Measurements from ENCODE around the gene PCDHB9. TPM values are rescaled to one million over a fixed set of nuclear protein-coding genes. Genes with fewer than 3 reads are reported as not detected.

Gene PCDHB9
- total RNA-seq, 1 donor from 2014 or later: 0.48 TPM

Other genes with a start within 250 kb of the PCDHB9 start
- 0.24 TPM for gene PCDHAC2, start 220.7 kb upstream of the PCDHB9 start, total RNA-seq
- gene PCDHB1, start 135.8 kb upstream of the PCDHB9 start, total RNA-seq: not detected
- 2.2 TPM for gene PCDHB2, start 92.5 kb upstream of the PCDHB9 start, total RNA-seq
- 0.52 TPM for gene PCDHB3, start 86.7 kb upstream of the PCDHB9 start, total RNA-seq
- 0.52 TPM for gene PCDHB4, start 65.3 kb upstream of the PCDHB9 start, total RNA-seq
- 0.40 TPM for gene PCDHB5, start 52.0 kb upstream of the PCDHB9 start, total RNA-seq
- 0.16 TPM for gene PCDHB6, start 37.1 kb upstream of the PCDHB9 start, total RNA-seq
- gene PCDHB7, start 14.5 kb upstream of the PCDHB9 start, total RNA-seq: 0.20 TPM
- gene PCDHB8, start 9.4 kb upstream of the PCDHB9 start, total RNA-seq: 0.40 TPM
- gene PCDHB16, start 4.8 kb upstream of the PCDHB9 start, total RNA-seq: 0.48 TPM
- gene PCDHB10, start 5.2 kb downstream of the PCDHB9 start, total RNA-seq: 0.80 TPM
- 0.44 TPM for gene PCDHB11, start 12.5 kb downstream of the PCDHB9 start, total RNA-seq
- 0.72 TPM for gene PCDHB12, start 21.6 kb downstream of the PCDHB9 start, total RNA-seq
- gene PCDHB13, start 26.8 kb downstream of the PCDHB9 start, total RNA-seq: 3.4 TPM
- gene PCDHB14, start 36.2 kb downstream of the PCDHB9 start, total RNA-seq: 2.0 TPM
- gene PCDHB15, start 58.2 kb downstream of the PCDHB9 start, total RNA-seq: 0.44 TPM
- gene SLC25A2, start 116.9 kb downstream of the PCDHB9 start, total RNA-seq: 0.24 TPM
- gene TAF7, start 133.6 kb downstream of the PCDHB9 start, total RNA-seq: 35.1 TPM
- gene PCDHGA1, start 143.4 kb downstream of the PCDHB9 start, total RNA-seq: 0.40 TPM
- gene PCDHGA2, start 151.6 kb downstream of the PCDHB9 start, total RNA-seq: 0.68 TPM
- gene PCDHGA3, start 156.7 kb downstream of the PCDHB9 start, total RNA-seq: 0.76 TPM
- 0.92 TPM for gene PCDHGB1, start 162.9 kb downstream of the PCDHB9 start, total RNA-seq
- 0.48 TPM for gene PCDHGA4, start 167.9 kb downstream of the PCDHB9 start, total RNA-seq
- 1.2 TPM for gene PCDHGB2, start 172.8 kb downstream of the PCDHB9 start, total RNA-seq
- 0.72 TPM for gene PCDHGA5, start 177.0 kb downstream of the PCDHB9 start, total RNA-seq
- gene PCDHGB3, start 183.1 kb downstream of the PCDHB9 start, total RNA-seq: 0.76 TPM
- gene PCDHGA6, start 186.7 kb downstream of the PCDHB9 start, total RNA-seq: 1.2 TPM
- gene PCDHGA7, start 195.6 kb downstream of the PCDHB9 start, total RNA-seq: 1.6 TPM
- 2.8 TPM for gene PCDHGB4, start 200.5 kb downstream of the PCDHB9 start, total RNA-seq
- 0.64 TPM for gene PCDHGA8, start 205.5 kb downstream of the PCDHB9 start, total RNA-seq
- 5.8 TPM for gene PCDHGB5, start 210.8 kb downstream of the PCDHB9 start, total RNA-seq
- gene PCDHGA9, start 215.6 kb downstream of the PCDHB9 start, total RNA-seq: 3.1 TPM
- gene PCDHGB6, start 220.9 kb downstream of the PCDHB9 start, total RNA-seq: 3.0 TPM
- 5.3 TPM for gene PCDHGA10, start 225.8 kb downstream of the PCDHB9 start, total RNA-seq
- 3.3 TPM for gene PCDHGB7, start 230.5 kb downstream of the PCDHB9 start, total RNA-seq
- 1.9 TPM for gene PCDHGA11, start 233.9 kb downstream of the PCDHB9 start, total RNA-seq
- gene PCDHGA12, start 243.3 kb downstream of the PCDHB9 start, total RNA-seq: 1.5 TPM